ENCODE measurements around the gene NUFIP1.
"Not testable (repeated sequence)": the region's sequence is repeated elsewhere in the genome, so short reads cannot be mapped to it uniquely, and the experiment has no call there.

GRCh38 chr13:44943411-44943810, 45.9 kb downstream of the NUFIP1 start:
- TF ChIP-seq, protein P1, sequence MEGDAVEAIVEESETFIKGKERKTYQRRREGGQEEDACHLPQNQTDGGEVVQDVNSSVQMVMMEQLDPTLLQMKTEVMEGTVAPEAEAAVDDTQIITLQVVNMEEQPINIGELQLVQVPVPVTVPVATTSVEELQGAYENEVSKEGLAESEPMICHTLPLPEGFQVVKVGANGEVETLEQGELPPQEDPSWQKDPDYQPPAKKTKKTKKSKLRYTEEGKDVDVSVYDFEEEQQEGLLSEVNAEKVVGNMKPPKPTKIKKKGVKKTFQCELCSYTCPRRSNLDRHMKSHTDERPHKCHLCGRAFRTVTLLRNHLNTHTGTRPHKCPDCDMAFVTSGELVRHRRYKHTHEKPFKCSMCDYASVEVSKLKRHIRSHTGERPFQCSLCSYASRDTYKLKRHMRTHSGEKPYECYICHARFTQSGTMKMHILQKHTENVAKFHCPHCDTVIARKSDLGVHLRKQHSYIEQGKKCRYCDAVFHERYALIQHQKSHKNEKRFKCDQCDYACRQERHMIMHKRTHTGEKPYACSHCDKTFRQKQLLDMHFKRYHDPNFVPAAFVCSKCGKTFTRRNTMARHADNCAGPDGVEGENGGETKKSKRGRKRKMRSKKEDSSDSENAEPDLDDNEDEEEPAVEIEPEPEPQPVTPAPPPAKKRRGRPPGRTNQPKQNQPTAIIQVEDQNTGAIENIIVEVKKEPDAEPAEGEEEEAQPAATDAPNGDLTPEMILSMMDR (IDR thresholded peaks at IDR 0.05), result not testable (repeated sequence)
- TF ChIP-seq POLR2AphosphoS5, POLR2A (IDR thresholded peaks at IDR 0.05): not testable (repeated sequence)

All from breast epithelium (tissue), 3 donors.